DMS153 treated with DMSO at 0.1 percent for 48 hours (cell line): Measurements from ENCODE around the gene FYN.
"Not testable (repeated sequence)": the region's sequence is repeated elsewhere in the genome, so short reads cannot be mapped to it uniquely, and the experiment has no call there.

Experiments used
- DNase-seq: peaks from one replicate; lab custom pipeline; 2025; ENCODE audit not compliant: unreplicated experiment; lab: John Stamatoyannopoulos, UW

The FYN gene

DNA sequence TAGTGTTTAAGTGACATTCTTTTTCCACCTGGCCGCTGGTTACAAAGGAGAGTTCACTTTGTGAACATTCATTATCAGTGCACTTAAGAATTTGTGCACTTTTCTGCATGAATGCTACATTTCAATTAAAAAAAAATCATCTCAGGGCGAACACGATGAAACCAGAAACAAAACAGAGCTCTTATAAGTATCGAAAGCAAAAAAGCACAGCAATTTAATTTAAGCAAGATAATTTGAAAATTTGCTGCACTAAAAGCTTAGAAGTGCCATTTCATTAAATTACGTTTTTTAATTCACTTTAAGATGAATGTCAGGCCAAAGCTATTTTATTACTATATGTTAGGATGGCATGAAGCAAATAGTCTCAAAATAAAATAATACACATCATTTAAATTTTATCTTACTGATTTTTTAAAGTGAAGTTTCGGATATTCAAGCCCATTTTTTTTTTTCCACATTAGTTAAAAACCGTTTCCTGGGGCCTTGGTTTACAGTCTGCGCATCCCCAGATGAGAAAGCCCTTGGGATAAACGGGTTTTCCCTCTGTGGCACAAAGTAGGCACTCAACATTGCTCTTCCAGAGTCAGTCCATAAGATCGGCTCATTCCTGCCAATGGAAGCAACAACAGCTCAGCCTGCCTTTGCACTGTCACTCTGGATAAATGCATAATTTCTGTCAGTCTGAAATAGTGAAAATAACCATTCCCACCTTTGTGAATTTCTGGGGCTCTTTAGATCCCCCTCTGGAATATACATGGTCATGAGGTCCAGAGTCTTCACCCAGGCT is 80.1 kb downstream of the FYN start:
- no peak for DNase-seq

GRCh38 chr6:111792241-111792640 is 81.0 kb downstream of the FYN start:
- no peak for DNase-seq

GRCh38 chr6:111791415-111791814 is 81.8 kb downstream of the FYN start:
- no peak for DNase-seq

GRCh38 chr6:111789598-111789997 is 83.7 kb downstream of the FYN start:
- no peak for DNase-seq

- DNase-seq = no peak
Observed at GRCh38 chr6:111788379-111789276, 84.6 kb downstream of the FYN start.

GRCh38 chr6:111786151-111786550 is 87.1 kb downstream of the FYN start:
- DNase-seq = not testable (repeated sequence)

GRCh38 chr6:111784433-111784832 is 88.8 kb downstream of the FYN start:
- no peak for DNase-seq

DNA sequence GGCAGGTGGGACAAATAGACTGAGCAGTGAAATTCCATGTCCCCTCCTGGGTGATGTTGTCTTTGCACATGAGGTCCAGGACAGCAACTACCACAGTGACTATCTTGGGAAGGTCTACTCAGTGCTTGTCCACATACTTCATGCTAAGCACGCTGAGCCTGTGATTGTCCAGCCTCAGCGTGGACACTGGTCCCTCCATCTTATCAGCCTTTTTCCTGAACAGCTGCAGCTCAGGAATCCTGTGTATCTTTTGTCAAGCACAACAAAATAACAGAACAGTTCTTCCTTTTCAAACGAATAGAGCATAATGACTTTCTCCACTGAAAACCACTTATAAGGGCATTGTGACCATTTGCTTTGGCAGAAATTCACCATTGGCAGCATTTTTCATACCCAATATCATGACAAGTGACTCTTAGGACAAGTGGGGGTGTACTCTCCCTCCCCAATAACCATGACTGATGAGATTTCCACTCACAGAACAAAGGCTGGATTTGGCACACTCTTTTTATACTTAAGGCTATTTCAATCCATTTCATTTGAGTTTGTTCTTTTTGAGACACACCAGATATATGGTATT is 90.3 kb downstream of the FYN start:
- DNase-seq = no peak

- no peak for DNase-seq
Observed at GRCh38 chr6:111782192-111782809, 91.0 kb downstream of the FYN start.

DNA sequence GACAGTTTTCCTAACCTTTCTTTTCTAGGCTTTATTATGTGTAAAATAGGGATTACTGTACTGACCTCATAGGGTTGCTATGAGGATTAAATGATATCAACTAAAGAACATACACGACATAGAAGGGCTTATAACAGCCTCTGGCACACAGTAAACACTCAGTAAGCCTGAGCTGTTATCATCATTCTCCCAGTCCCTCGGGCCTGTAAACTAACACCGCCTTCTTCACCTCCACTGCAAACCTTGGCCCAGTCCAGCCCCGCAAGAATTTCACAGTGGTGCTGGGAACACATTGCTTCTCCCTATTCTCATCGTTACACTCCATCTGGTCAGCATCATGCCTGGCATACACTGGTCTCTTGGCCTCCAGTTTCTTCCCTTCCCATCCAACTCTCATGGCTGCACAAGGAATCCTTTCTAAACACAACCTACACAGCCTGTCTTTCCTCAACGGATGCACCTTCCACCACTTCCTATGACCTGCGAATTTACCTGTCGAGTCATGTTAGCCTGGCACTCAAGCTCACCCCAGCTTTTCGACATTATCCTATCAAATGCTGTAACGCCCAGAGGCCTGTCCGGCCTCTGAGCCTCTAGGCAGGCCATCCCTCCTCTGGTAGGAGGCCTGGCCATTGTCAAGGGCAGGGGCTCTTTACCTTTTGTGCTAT is 92.1 kb downstream of the FYN start:
- no peak for DNase-seq

DNA sequence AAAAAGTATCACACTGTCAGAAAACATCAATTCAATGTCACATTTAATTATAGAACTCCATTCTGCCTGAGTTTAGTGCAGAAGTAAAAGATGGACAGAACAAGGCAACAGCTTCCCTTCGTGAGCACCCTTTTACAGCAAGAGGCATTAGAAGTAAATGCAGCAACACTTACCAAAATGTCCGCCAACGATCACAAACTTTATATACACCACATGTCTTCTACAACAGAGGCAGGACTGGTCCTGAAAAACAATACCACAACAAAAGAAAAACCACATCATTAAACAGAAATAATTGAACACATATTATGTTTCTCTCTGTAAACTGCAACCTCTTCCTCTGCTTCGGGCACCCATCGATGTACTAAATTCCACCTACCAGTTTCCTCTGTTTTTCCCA is 92.9 kb downstream of the FYN start:
- DNase-seq = no peak

- no peak for DNase-seq
Observed at GRCh38 chr6:111779660-111780059, 93.6 kb downstream of the FYN start.

GRCh38 chr6:111779031-111779430 is 94.2 kb downstream of the FYN start:
- DNase-seq = no peak

DNA sequence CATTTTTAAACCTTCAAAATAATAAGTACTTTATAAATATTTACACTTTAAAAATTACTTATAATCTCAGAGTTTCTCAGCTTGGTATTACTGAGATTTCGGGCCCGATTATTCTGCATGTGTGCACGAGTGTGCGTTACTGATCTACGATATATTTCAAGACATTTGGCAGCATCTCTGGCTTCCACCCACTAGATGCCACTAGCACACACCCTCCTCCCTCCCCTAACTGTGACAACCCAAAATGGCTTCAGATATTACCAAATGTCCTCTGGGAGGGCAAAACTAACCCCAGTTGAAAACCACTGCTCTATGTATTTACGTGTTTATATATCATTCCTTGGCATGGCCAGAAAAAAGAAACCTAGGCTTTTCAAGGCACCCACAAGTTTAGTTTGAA is 95.9 kb downstream of the FYN start:
- no peak for DNase-seq

GRCh38 chr6:111776236-111777221 is 96.7 kb downstream of the FYN start:
- no peak for DNase-seq

- DNase-seq = no peak
Observed at GRCh38 chr6:111775145-111775922, 97.9 kb downstream of the FYN start.

DNA sequence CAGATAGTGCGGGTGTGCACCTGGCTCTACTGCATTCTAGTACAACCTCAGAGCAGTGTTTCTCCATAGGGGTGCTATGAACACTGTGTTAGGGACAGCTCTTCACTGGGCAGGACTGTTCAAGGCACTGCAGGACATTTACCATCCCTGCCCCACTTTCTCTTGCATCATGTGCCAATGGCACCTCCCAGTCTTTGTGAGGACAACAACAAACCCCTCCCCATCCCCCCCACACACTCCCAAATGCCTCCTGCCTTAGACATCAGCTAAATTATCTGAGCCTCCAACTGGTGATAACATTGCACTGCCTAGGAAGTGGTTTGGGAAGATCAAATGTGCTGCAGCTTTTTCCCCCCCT is 98.9 kb downstream of the FYN start:
- no peak for DNase-seq

- no peak for DNase-seq
Observed at GRCh38 chr6:111773501-111774345, 99.5 kb downstream of the FYN start.
